Measurements from ENCODE around the gene MEF2C. TPM values are rescaled to one million over a fixed set of nuclear protein-coding genes. Genes with fewer than 3 reads are reported as not detected.
A peak's percentile ranks its signal among the peaks of the same experiment; 100 is the strongest.

Gene MEF2C
- 10 to 100 TPM; 17.3 to 58.0 (median 23.5) TPM for total RNA-seq

- H3K27ac ChIP-seq: peak within 1 kb of the TSS; percentile 83 to 89 (median 89)
- H3K27me3 ChIP-seq: no peaks in the 10 kb centered on the region
- peak; percentile 78 for DNase-seq
- H3K9me3 ChIP-seq: no peaks in the 10 kb centered on the region
- TF ChIP-seq EP300 (IDR thresholded peaks at IDR 0.05; ENCODE audit: low read depth) (no peak), POLR2AphosphoS5 (IDR thresholded peaks at IDR 0.05) (peak; percentile 91 to 95 (median 94)), POLR2A (IDR thresholded peaks at IDR 0.05) (peak; percentile 78)
- TF ChIP-seq, protein P1, sequence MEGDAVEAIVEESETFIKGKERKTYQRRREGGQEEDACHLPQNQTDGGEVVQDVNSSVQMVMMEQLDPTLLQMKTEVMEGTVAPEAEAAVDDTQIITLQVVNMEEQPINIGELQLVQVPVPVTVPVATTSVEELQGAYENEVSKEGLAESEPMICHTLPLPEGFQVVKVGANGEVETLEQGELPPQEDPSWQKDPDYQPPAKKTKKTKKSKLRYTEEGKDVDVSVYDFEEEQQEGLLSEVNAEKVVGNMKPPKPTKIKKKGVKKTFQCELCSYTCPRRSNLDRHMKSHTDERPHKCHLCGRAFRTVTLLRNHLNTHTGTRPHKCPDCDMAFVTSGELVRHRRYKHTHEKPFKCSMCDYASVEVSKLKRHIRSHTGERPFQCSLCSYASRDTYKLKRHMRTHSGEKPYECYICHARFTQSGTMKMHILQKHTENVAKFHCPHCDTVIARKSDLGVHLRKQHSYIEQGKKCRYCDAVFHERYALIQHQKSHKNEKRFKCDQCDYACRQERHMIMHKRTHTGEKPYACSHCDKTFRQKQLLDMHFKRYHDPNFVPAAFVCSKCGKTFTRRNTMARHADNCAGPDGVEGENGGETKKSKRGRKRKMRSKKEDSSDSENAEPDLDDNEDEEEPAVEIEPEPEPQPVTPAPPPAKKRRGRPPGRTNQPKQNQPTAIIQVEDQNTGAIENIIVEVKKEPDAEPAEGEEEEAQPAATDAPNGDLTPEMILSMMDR (IDR thresholded peaks at IDR 0.05): no peak
- no peaks in the 10 kb centered on the region for H3K36me3 ChIP-seq
- 1% methylated on average over 30 to 52 of the region's 52 CpGs for WGBS, 2 donors (ENCODE audit: low coverage in 1 of 2)
- intact Hi-C loops (cut with DNase I; ENCODE audit: low total_unique reads): loop anchor here (10.0 kb wide), 1 partner anchor 62 kb away; no protein-coding TSS in a partner anchor
- H3K4me3 ChIP-seq: peak within 1 kb of the TSS; percentile 41 to 70 (median 49)
- in situ Hi-C loops (cut with MboI; ENCODE audit: low pct_ligation_motif_present in 1 of 4, low pct_unique_long_range_greater_than_20kb in 1 of 4, low sequenced_read_pairs in 3 of 4): loop anchor here in 2 of 4 donors (10.0 to 25.0 kb wide), 2 partner anchors 146 to 148 kb away; no protein-coding TSS in a partner anchor
- H3K4me1 ChIP-seq: peaks cover 0 to 51% (median 14%) of the 10 kb centered on the region in 4 donors
Measured at GRCh38 chr5:88883059-88883835, at the start of gene MEF2C. MEF2C (minus strand) TSS chr5:88883184; CDS start chr5:88823788, 59,396 bp downstream.

- Histone ChIP-seq H3K4me1 (peaks cover 0 to 5% (median 0%) of the 10 kb centered on the region in 4 donors), H3K9me3 (no peaks in the 10 kb centered on the region), H3K27me3 (no peaks in the 10 kb centered on the region), H3K4me3 (no peak overlapping the region), H3K36me3 (no peaks in the 10 kb centered on the region), H3K27ac (no peak overlapping the region)
- TF ChIP-seq, protein P1 (IDR thresholded peaks at IDR 0.05): no peak
- TF ChIP-seq POLR2AphosphoS5 (IDR thresholded peaks at IDR 0.05) (no peak), EP300 (IDR thresholded peaks at IDR 0.05; ENCODE audit: low read depth) (no peak), POLR2A (IDR thresholded peaks at IDR 0.05) (no peak)
- WGBS, 2 donors (ENCODE audit: low coverage in 1 of 2): 75% methylated on average over 2 of the region's 2 CpGs
- in situ Hi-C loops (cut with MboI; ENCODE audit: low pct_ligation_motif_present in 1 of 4, low pct_unique_long_range_greater_than_20kb in 1 of 4, low sequenced_read_pairs in 3 of 4) (no loop called here), intact Hi-C loops (cut with DNase I; ENCODE audit: low total_unique reads) (no loop called here)
- no peak for DNase-seq
Measured at GRCh38 chr5:88932541-88932940, 49.6 kb upstream of the MEF2C start.

DNA sequence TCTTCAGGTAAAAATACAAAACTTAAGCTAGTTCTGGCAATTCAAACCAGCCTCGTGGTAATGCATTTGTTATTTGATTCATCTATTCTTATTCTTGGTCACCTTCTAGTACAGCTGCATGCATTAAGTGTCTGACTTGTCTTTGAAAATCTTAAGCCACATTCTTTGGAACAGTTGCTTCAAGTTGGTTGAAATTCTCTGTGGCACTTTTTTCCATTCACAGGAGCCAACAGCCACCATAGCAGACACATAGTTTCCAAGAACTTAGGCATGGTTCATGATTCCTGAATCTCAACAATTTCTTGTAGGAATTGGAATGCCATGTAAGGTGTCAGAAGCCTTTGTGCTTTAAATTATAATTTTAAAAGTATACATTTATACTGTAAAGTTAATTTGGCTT is 47.4 kb upstream of the MEF2C start:
- H3K27ac ChIP-seq: no peak overlapping the region
- no peak for DNase-seq
- WGBS, 2 donors (ENCODE audit: low coverage in 1 of 2): 72 to 100% methylated on average over 1 of the region's 1 CpG
- H3K4me1 ChIP-seq: peaks cover 0 to 13% (median 2%) of the 10 kb centered on the region in 4 donors
- no peaks in the 10 kb centered on the region for H3K9me3 ChIP-seq
- intact Hi-C loops (cut with DNase I; ENCODE audit: low total_unique reads) (no loop called here), in situ Hi-C loops (cut with MboI; ENCODE audit: low pct_ligation_motif_present in 1 of 4, low pct_unique_long_range_greater_than_20kb in 1 of 4, low sequenced_read_pairs in 3 of 4) (no loop called here)
- H3K36me3 ChIP-seq: no peaks in the 10 kb centered on the region
- no peak overlapping the region for H3K4me3 ChIP-seq
- no peaks in the 10 kb centered on the region for H3K27me3 ChIP-seq
- TF ChIP-seq, protein P1 (IDR thresholded peaks at IDR 0.05): no peak
- TF ChIP-seq POLR2AphosphoS5 (IDR thresholded peaks at IDR 0.05) (no peak), EP300 (IDR thresholded peaks at IDR 0.05; ENCODE audit: low read depth) (no peak), POLR2A (IDR thresholded peaks at IDR 0.05) (no peak)

DNA sequence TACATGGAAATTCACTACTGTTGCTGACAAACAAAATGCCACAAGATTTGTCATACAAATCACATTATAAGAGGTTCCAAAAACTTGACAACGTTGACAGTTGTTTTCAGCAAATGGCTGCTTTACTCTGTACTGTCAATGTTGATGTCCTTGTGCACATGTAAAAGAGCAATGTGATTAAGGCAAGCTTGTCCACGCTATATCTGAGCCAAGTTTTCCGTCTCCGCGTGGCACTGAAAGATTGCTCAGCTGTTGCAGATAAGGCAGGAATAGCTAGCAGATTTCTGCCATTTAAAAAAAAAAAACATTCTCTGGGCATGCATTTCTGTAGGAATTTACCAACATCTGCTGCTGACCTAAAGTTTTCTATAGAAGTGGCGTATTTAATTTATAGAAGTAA is 46.4 kb upstream of the MEF2C start:
- Histone ChIP-seq H3K4me3 (no peak overlapping the region), H3K27me3 (no peaks in the 10 kb centered on the region), H3K4me1 (peaks cover 0 to 13% (median 2%) of the 10 kb centered on the region in 4 donors), H3K9me3 (no peaks in the 10 kb centered on the region), H3K27ac (no peak overlapping the region), H3K36me3 (no peaks in the 10 kb centered on the region)
- 96 to 97% methylated on average over 3 to 6 of the region's 6 CpGs for WGBS, 2 donors (ENCODE audit: low coverage in 1 of 2)
- intact Hi-C loops (cut with DNase I; ENCODE audit: low total_unique reads): no loop called here
- DNase-seq: no peak
- in situ Hi-C loops (cut with MboI; ENCODE audit: low pct_ligation_motif_present in 1 of 4, low pct_unique_long_range_greater_than_20kb in 1 of 4, low sequenced_read_pairs in 3 of 4): no loop called here
- TF ChIP-seq, protein P1 (IDR thresholded peaks at IDR 0.05): no peak
- TF ChIP-seq EP300 (IDR thresholded peaks at IDR 0.05; ENCODE audit: low read depth) (no peak), POLR2AphosphoS5 (IDR thresholded peaks at IDR 0.05) (no peak), POLR2A (IDR thresholded peaks at IDR 0.05) (no peak)
